Lower leg skin (tissue), 4 donors: ENCODE measurements around the gene SERPIND1. TPM values are rescaled to one million over a fixed set of nuclear protein-coding genes. Genes with fewer than 3 reads are reported as not detected.

Source experiments
- DNase-seq, 2 donors: peaks; one replicate each; pipeline ENCODE4 v3.0.0-alpha.2; 2019; ENCODE audit warnings: low spot score in 2 of 2
- H3K4me3 ChIP-seq: fragments of 200-600 bp; sonication (generic); 2 replicates; pipeline ENCODE4 v1.5.1; 2017; ENCODE audit warnings: mild to moderate bottlenecking, low read depth; ENCODE audit not compliant: poor library complexity, severe bottlenecking
- CTCF ChIP-seq, 3 donors: fragments of 450-650 bp; IDR thresholded peaks; one replicate each; pipeline ENCODE4 v1.5.1; 2016; ENCODE audit warnings: antibody characterized with exemption in 3 of 3, mild to moderate bottlenecking in 3 of 3, moderate library complexity in 2 of 3
- POLR2A ChIP-seq, 2 donors: fragments of 450-650 bp; IDR thresholded peaks; one replicate each; pipeline ENCODE4 v1.6.1; 2016 to 2017; ENCODE audit warnings: antibody characterized with exemption in 2 of 2, mild to moderate bottlenecking in 1 of 2, moderate library complexity in 1 of 2
- WGBS, 2 donors: methylation state at CpG; one replicate each; pipeline ENCODE4 v1.1.5; 2018; 5-methylcytosine and 5-hydroxymethylcytosine counted together
- intact Hi-C: fragments of 100-400 bp; cut with DNase I; formaldehyde crosslinking; loops from one replicate; pipeline ENCODE4 v1.15.0; 2023; ENCODE audit warnings: low total_unique reads
- total RNA-seq, 4 donors: library from RNA; depleted of rRNA; stranded (reverse); fragments of >200 nt; gene quantifications; one replicate each; pipeline ENCODE4 v1.1.0, GENCODE V29; 2016

SERPIND1 gene
- total RNA-seq, 4 donors from 2014 or later, result not detected

- TF ChIP-seq POLR2A (IDR thresholded peaks at IDR 0.05) (no peak), CTCF (IDR thresholded peaks at IDR 0.05) (no peak)
- H3K4me3 ChIP-seq, result no peak overlapping the region
- no peak for DNase-seq
- 99 to 100% methylated on average over 4 of the region's 4 CpGs for WGBS, 2 donors
- intact Hi-C loops, result loop anchor here (10.0 kb wide), 1 partner anchor 182 kb away; no protein-coding TSS in a partner anchor
Measured at GRCh38 chr22:20787223-20787622, 13.3 kb downstream of the SERPIND1 start.

- DNase-seq, result no peak
- WGBS, 2 donors, result 84 to 91% methylated on average over 4 of the region's 4 CpGs
- intact Hi-C loops, result loop anchor here (10.0 kb wide), 1 partner anchor 183 kb away; no protein-coding TSS in a partner anchor
- no peak overlapping the region for H3K4me3 ChIP-seq
- no peak for TF ChIP-seq CTCF (IDR thresholded peaks at IDR 0.05)
- no peak for TF ChIP-seq POLR2A (IDR thresholded peaks at IDR 0.05)
Measured at GRCh38 chr22:20787746-20788626, 14.1 kb downstream of the SERPIND1 start.

- no peak overlapping the region for H3K4me3 ChIP-seq
- DNase-seq, result no peak
- WGBS, 2 donors, result 94 to 97% methylated on average over 5 of the region's 5 CpGs
- intact Hi-C loops, result loop anchor here (10.0 kb wide), 1 partner anchor 184 kb away; no protein-coding TSS in a partner anchor
- TF ChIP-seq CTCF (IDR thresholded peaks at IDR 0.05) (no peak), POLR2A (IDR thresholded peaks at IDR 0.05) (no peak)
Measured at GRCh38 chr22:20788627-20789344, 14.9 kb downstream of the SERPIND1 start.

GRCh38 chr22:20792221-20792965, 18.5 kb downstream of the SERPIND1 start:
- H3K4me3 ChIP-seq, result no peak overlapping the region
- no peak for TF ChIP-seq POLR2A (IDR thresholded peaks at IDR 0.05)
- TF ChIP-seq CTCF (IDR thresholded peaks at IDR 0.05), result no peak

GRCh38 chr22:20792966-20793728, 19.2 kb downstream of the SERPIND1 start:
- intact Hi-C loops, result no loop called here

More at GRCh38 chr22:20792221-20792965, 18.5 kb downstream of the SERPIND1 start:
- DNase-seq, result no peak
- WGBS, 2 donors, result 86 to 87% methylated on average over 12 of the region's 12 CpGs
- intact Hi-C loops, result no loop called here

More at GRCh38 chr22:20792966-20793728, 19.2 kb downstream of the SERPIND1 start:
- no peak for DNase-seq
- WGBS, 2 donors, result 60 to 67% methylated on average over 3 of the region's 3 CpGs
- no peak for TF ChIP-seq POLR2A (IDR thresholded peaks at IDR 0.05)
- no peak for TF ChIP-seq CTCF (IDR thresholded peaks at IDR 0.05)
- H3K4me3 ChIP-seq, result no peak overlapping the region
